ENCODE data around the gene TAS2R60.

The TAS2R60 gene

DNA sequence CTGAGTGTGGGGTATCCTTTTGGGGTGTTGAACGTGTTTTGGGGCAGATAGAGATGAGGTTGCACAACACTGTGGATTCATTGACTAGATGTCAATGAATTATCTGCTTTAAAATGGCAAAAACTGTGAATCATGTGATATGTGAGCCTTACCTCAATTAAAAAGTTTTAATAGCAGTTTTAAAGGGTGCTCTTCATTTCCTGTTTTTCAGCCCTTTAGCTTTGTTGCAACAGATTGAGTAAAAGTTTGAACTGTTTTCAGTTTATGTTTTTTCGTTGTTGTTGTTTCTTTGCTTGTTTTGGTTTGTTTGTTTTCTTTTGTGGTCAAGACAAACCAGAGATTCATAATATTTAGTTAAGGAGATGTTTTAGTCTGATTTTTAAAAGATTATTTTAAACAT is 43.8 kb downstream of the TAS2R60 start:
- TF ChIP-seq, protein P1, sequence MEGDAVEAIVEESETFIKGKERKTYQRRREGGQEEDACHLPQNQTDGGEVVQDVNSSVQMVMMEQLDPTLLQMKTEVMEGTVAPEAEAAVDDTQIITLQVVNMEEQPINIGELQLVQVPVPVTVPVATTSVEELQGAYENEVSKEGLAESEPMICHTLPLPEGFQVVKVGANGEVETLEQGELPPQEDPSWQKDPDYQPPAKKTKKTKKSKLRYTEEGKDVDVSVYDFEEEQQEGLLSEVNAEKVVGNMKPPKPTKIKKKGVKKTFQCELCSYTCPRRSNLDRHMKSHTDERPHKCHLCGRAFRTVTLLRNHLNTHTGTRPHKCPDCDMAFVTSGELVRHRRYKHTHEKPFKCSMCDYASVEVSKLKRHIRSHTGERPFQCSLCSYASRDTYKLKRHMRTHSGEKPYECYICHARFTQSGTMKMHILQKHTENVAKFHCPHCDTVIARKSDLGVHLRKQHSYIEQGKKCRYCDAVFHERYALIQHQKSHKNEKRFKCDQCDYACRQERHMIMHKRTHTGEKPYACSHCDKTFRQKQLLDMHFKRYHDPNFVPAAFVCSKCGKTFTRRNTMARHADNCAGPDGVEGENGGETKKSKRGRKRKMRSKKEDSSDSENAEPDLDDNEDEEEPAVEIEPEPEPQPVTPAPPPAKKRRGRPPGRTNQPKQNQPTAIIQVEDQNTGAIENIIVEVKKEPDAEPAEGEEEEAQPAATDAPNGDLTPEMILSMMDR (IDR thresholded peaks at IDR 0.05; ENCODE audit: control insufficient read depth, insufficient read depth, low read depth, low read length, missing control alignments), result no peak
- no peak overlapping the region for H3K4me3 ChIP-seq (ENCODE audit: control insufficient read depth, low read depth, low read length)

DNA sequence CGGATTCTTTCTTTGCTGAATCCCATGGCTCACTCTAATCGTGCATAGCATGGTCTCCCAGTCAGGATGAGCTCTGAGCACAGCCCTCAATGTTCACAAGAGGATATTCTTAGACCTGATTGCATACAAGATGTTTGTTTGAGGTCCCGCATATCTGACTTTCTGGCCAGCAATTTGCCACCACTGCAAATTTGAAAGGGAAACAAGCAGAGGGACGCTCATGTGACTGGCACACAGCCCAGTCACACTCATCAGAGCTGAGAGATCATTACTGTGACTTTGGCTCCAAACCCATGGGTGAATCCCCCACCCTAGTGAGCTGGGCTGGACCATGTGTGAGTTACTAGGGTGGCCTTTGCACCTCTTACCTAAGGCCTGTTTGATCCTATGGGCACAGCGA is 44.3 kb downstream of the TAS2R60 start:
- DNase-seq (ENCODE audit: low read depth), result no peak
- no peak overlapping the region for H3K4me3 ChIP-seq (ENCODE audit: control insufficient read depth, low read depth, low read length)
- TF ChIP-seq, protein P1 (IDR thresholded peaks at IDR 0.05; ENCODE audit: control insufficient read depth, insufficient read depth, low read depth, low read length, missing control alignments), result no peak

More for the DNA sequence above, 43.8 kb downstream of the TAS2R60 start:
- DNase-seq (ENCODE audit: low read depth), result no peak

DNA sequence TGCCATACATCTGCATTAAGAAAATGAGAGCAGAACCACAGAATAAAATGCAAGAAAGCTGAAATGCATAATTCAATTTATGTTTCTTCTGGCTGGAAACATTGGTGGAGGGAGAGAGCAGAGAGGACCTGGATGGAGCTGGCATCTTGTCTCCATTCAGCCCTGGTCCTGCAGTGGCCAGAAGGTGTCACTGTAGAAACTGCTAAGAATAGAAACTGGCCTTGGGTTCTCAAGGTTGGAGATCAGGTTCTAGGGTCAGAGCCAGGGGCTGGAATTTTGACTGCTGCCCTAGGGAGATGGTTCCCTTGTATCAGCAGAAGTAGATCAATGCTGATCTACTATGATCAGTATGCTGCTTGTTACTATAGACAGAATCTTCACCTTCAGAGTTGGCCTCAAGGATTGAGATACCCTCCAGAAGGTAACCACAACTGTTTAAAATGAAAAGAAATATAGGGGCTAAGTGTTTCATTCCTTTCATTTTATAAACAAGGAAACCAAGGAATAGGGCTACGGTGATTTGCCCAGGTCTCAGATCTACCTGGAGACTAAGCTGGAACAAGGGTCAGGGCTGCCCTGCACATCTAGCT is 47.6 kb downstream of the TAS2R60 start:
- H3K4me3 ChIP-seq (ENCODE audit: control insufficient read depth, low read depth, low read length), result no peak overlapping the region
- TF ChIP-seq, protein P1 (IDR thresholded peaks at IDR 0.05; ENCODE audit: control insufficient read depth, insufficient read depth, low read depth, low read length, missing control alignments), result peak; percentile 74
- no peak for DNase-seq (ENCODE audit: low read depth)

DNA sequence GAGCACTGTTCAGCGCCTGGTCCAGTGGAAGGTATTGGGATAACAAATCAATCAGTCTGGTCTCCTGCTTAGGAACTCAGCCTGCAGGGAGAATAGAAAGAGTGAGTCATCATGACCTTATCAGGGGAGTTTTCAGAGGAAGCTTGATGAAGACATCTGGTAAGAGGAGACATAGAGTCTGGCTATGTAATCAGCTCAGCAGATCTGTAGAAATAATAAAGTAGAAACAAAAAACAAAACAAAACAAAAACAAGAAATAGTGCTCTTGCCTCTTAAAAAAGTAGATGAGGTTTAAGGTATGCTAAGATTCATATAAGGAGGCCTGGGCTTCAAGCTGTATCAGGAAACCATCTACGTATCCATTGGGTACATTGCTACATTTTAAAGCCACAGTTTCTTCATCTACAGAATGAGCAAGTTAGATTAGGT is 48.8 kb downstream of the TAS2R60 start:
- H3K4me3 ChIP-seq (ENCODE audit: control insufficient read depth, low read depth, low read length), result no peak overlapping the region
- DNase-seq (ENCODE audit: low read depth), result peak; percentile 45
- TF ChIP-seq, protein P1 (IDR thresholded peaks at IDR 0.05; ENCODE audit: control insufficient read depth, insufficient read depth, low read depth, low read length, missing control alignments), result no peak

DNA sequence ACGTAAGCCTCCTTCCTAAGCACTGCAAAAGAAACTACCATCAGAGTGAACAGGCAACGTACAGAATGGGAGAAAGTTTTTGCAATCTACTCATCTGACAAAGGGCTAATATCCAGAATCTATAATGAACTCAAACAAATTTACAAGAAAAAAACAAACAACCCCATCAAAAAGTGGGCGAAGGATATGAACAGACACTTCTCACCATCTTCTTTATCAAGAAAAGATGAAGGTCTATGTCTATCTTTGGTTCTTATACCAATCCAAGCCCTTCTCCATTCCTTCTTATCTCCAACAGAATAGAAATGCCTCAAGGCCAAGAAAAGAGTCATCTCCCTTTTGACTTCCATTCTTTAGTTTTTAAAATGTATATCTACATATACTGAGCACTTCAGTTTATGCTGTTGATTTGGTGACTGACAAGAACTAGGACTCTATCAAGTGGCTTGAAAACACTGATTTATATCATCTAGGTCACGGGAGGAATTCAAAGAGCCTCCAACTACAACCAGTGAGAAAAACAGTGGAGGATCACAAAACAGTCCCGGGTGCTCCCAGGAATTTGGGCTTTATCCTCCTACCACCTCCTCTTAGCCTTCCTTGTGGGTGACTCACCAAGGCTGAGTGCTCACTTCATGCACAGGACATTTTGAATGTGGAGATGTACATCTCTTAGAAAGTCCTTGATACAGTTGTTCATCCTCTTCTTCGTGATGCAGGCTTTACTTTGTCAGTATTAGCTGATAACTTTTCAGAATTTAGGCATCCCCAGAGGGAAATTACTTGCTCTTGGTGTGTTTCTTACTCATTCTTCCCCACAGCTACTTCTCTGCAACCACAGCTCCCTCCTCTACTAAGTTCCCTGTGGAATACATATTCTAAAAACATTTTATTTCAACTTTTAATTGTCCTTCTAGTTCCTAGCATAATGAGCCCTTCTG is 49.8 kb downstream of the TAS2R60 start:
- no peak overlapping the region for H3K4me3 ChIP-seq (ENCODE audit: control insufficient read depth, low read depth, low read length)
- no peak for DNase-seq (ENCODE audit: low read depth)

DNA sequence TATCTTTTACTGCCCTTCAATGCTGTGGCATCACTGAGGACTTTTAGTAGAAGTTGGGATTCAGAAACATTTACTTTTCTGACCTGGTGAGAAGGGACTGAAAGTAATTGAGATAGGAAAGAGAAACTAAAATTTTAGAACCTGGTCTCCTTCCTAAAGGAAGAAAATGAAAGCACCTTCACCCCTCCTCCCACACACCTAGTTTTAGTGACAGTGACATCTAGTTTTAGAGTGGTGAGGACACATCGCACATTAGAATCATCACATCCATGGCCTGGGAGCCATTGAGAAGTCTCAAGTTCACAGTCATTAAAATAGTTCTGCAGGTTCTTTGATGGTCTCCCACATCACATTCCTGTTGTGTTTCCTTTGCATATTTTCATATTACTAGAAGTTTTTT is 50.5 kb downstream of the TAS2R60 start:
- H3K4me3 ChIP-seq (ENCODE audit: control insufficient read depth, low read depth, low read length), result no peak overlapping the region
- DNase-seq (ENCODE audit: low read depth), result no peak
- TF ChIP-seq, protein P1 (IDR thresholded peaks at IDR 0.05; ENCODE audit: control insufficient read depth, insufficient read depth, low read depth, low read length, missing control alignments), result no peak

More for the DNA sequence above, 49.8 kb downstream of the TAS2R60 start:
- TF ChIP-seq, protein P1 (IDR thresholded peaks at IDR 0.05; ENCODE audit: control insufficient read depth, insufficient read depth, low read depth, low read length, missing control alignments), result no peak

All from AG09309 (cell line).